Stimulated activated CD8-positive, alpha-beta memory T cell treated with anti-CD3 and anti-CD28 coated beads, Interleukin-15, amount 100 ng/mL, for 4 hours (primary cell): ENCODE results near the gene FKBP9.
A peak's percentile ranks its signal among the peaks of the same experiment; 100 is the strongest.
"Not testable (repeated sequence)": the region's sequence is repeated elsewhere in the genome, so short reads cannot be mapped to it uniquely, and the experiment has no call there.

Source experiments
- DNase-seq, 2 donors: peaks; one replicate each; pipeline ENCODE4 v3.0.0-alpha.2; 2020; ENCODE audit warnings: low read depth in 2 of 2

FKBP9 gene

GRCh38 chr7:32957326-32958045 lies at the start of gene FKBP9:
FKBP9 (plus strand) TSS chr7:32957440; CDS start chr7:32957574, 134 bp downstream.
- DNase-seq, result no peak

- DNase-seq, result no peak
These were observed 47.0 kb upstream of the FKBP9 start for GRCh38 chr7:32910195-32910594.

GRCh38 chr7:32914184-32914583 lies 43.1 kb upstream of the FKBP9 start:
- no peak for DNase-seq

DNA sequence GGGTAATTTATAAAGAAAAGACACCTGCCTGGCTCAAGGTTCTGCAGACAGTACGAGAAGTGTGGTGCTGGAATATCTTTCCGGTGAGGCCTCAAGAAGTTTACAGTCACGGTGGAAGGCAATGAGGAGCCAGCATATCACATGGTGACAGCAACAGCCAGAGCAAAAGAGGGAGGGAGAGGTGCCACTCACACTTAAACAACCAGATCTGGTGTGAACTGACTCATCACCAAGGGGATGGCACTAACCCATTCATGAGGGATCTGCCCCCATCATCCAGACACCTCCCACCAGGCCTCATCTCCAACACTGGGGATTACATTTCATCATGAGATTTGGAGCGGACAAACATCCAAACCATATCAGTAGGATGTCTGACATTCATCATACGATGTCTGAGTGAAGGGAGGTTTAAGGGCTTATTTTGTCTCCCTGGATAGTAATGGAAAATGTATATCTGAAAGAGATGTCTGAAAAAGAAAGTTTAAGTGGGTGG lies 42.2 kb upstream of the FKBP9 start:
- no peak for DNase-seq

GRCh38 chr7:32916006-32916405 lies 41.2 kb upstream of the FKBP9 start:
- no peak for DNase-seq

DNA sequence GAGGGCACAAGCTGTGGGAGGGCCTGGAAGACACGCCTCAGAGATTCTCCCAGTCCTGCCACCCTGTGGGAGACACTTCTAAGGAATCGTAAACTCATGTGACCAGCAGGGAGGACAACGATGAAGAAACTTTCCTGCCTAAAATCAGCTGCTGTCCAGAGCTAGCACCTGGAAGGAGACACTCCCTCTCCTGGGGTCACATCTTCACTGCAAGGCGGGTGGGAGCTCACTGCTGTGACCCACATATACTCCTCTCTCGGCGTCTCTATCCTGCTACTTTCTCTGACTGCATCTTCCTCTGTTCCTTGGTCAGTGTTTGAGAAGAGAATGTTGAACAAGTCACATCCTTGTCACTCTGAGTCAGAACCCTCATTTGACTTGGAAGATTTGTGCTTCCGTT lies 40.2 kb upstream of the FKBP9 start:
- not testable (repeated sequence) for DNase-seq

GRCh38 chr7:32921896-32922295 lies 35.3 kb upstream of the FKBP9 start:
- no peak for DNase-seq

DNA sequence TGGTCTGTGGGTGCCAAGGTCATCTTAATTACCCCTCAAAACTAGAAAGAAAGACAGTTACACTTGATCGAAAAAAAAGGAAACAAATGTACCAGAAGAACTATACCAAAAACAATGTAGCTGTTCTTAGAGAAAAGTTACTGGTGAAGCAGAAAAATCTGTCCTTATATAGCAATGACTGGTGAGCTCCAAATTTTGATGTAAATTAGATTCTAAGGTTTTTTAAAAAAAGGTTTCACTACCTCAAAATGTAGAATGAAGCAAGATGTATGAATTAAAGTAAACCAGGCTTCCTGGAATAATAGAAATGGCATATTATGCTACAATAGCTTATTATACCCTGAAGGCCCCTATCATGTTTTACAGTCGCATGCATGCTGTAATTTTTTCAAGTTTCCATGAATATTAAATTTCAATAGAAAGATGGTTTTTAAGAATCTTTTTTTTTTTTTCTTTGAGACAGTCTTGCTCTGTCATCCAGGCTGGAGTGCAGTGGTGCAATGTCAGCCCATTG lies 28.4 kb upstream of the FKBP9 start:
- no peak for DNase-seq

GRCh38 chr7:32929430-32930143 lies 27.7 kb upstream of the FKBP9 start:
- DNase-seq, result no peak

- DNase-seq, result no peak
These were observed 26.9 kb upstream of the FKBP9 start for GRCh38 chr7:32930378-32930777.

DNA sequence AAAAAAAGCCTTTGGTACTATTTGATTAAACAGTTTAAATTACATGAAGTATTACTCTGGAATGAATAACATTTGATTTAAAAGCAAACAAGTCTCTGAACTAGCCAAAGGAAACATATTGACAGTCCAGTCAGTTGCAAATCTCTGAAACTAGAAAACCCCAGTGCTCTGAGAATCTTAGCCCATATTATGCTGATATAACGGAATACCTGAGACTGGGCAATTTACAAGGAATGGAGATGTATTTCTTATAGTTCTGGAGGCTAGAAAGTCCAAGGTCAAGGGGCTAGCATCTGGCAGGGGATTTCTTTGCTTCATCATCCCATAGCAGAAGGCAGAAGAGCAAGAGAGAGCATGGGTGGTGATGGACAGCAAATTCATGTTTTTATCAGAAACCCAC lies 21.7 kb upstream of the FKBP9 start:
- DNase-seq, result no peak

GRCh38 chr7:32936689-32937088 lies 20.6 kb upstream of the FKBP9 start:
- no peak for DNase-seq

GRCh38 chr7:32937344-32938174 lies 19.7 kb upstream of the FKBP9 start:
- no peak for DNase-seq

DNA sequence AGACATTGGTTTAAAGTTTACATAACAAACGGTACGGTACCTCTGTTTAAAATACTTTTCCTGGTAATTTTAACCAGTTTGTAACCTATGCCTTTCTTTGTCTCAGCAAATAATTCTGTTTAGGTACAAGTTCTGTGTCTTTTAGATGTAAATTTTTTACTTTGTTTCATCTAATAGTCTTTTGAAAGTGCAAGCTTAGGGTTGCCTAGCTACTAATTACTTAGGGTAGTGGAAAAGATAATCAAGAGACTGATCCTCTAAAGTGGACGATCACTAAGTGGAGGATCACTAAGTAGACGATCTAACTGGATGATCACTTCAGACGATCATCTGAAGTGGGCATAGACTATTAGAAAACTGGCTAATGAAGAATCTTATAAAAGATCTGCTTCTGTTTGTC lies 16.1 kb upstream of the FKBP9 start:
- DNase-seq, result no peak

DNA sequence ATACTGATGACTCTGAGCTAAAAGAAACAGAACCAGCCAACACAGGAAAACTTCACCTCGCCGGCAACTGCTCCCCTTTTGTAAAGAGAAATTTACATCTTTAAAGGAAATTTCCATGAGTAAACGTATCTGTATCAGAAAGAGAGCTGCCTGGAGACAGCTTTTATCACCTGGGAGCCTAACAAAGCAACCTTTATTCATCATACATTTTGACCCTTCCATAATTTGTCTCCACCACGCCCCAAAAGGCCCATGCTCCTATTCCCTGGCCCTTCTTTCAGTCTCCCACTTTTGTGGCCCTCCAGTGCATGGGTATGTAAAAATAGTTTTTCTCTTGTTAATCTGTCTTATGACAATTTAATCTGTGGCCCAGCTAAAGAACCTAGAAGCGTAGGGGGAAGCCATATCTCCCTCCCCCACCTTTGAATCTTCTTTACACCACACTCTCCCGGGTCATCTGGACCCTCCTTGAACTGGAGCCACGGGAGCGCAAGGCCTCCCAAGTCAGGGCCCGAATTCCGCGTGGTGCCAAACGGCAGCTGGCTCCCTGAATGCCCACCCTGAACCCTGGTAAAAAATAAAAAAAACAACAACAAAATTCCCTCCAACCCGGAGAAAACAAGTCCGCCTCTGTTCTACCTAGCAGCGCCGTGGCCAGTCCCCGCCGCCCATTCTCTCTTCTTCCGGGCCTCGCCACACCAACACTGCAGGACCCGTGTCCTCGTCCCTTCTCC lies 15.4 kb upstream of the FKBP9 start:
- DNase-seq, result no peak

DNA sequence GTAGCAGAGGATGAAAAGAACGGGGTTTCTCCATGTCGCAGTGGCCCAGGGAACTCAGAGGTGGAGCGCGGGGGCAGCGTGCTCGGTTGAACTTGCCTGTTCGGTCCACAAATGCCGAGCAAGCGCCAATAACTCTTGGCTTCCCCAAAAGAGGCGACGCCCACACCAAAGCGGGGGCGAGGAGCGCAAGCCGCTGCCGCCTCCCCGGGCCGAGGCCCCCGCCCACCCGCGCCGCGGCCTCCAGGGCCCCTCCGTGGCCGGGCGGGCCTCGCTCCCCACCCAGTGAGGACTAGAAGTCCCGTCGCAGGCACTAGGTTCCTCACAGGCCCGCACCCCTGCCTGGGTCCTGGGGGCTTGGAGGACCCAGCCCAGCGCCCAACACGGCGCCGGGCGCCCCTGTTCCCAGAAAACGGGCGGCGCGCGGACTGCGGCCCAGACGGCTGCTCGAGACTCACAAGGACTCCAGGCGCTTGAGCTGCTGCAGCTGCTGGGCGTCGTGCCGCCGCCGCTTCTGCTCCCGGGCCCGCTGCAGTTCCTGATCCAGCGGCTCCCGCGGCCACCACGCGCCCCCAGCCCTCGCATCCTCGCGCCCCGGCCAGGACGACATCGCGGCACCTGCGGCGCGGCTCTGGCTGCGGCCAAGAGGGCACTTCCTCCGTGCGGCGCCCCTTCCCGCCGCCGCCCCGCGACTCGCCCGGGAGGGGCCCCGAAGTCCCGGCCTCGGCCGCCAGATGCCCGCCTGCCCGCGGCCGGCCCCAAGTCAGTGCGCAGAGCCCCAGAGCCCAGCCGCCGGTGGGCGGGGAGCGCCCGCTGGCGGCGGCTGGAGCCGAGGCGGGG lies 14.6 kb upstream of the FKBP9 start:
- peak; percentile 46 to 49 for DNase-seq

DNA sequence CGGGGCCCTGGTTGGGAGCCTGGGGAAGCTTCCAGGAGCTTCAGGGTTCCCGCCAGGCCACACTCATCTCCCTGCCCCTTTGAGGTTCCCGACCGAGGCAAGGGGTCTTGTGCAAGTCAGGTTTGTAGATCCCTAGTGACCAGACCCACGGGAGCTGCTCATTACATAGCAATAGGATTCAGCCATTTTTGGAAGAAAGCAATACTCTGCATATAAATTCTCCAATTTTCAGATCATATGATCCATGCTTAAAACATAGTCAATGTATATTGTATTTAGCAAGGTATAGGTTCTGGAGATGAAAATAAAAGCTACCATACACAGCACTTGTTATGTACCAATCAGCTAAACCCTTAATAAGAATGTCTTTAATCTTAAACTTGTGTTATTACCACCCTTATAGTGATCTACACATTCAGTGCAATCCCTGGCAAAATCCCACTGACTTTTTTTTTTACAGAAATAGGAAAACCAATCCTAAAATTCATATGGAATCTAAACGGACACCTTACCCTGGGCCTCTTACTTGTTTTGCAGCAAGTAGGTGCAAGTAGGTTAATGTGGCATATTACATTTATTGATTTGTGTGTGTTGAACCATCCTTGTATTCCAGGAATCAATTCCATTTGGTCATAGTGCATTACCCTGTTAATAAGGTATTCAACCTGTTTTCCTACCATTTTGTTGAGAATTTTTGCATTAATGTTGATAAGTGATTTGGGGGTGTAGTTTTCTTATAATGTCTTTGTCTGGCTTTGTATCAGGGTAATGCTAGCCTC lies 13.8 kb upstream of the FKBP9 start:
- DNase-seq, result no peak

- DNase-seq, result no peak
These were observed 9.7 kb upstream of the FKBP9 start for GRCh38 chr7:32947420-32947983.

DNA sequence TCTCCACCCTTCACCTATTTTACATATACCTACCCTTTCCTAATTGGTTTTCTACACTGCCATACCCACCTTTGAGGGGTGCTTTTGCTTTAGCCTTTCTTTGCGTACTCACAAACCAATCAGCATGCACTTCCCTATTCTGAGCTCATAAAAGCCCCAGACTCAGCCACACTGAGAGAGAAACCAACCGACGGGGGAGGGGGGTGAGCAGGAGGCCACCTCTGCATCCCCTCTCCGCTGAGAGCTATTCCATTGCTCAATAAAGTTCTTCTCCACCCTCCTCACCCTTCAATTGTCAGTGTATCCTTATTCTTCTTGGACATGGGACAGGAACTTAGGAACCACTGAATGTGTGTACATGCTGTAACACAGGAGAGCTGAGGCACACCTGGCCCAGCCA lies 9.0 kb upstream of the FKBP9 start:
- no peak for DNase-seq
